NB4 (cell line): ENCODE data around the gene TENM4.

Experiments used
- MYC ChIP-seq: IDR thresholded peaks from 2 replicates; pipeline ENCODE4 v1.6.1; 2011; ENCODE audit warnings: low read depth, low read length
- POLR2A ChIP-seq: IDR thresholded peaks from 2 replicates; pipeline ENCODE4 v1.6.1; 2011; ENCODE audit warnings: mild to moderate bottlenecking; ENCODE audit not compliant: insufficient read length; ENCODE audit errors: extremely low read depth
- TF ChIP-seq, protein P1 (sequence below): IDR thresholded peaks from one replicate; pipeline ENCODE4 v1.5.1; 2012; ENCODE audit warnings: low read depth, low read length
- TF ChIP-seq, protein P2 (sequence below): IDR thresholded peaks from 2 replicates; pipeline ENCODE4 v1.6.1; 2011; ENCODE audit warnings: low read depth, low read length

DNA sequence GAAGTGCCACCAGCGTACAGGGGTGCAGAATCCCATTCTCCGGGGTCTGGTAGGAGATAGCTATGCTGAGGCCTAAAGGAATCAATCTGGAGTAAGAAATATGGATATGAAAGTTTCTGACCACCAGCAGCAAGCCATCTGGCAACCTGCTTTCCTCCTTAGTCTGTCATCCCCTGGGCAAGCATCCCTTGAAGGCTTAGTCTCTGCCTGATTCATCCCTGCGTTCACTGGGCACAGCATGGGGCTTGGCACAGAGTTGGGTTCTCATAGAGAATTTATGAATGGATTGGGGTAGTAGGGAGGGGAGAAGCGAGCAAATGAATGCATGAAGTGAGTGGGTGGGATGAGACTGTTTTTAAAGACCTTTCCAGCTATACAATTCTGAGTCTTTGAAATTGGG lies 780.4 kb downstream of the TENM4 start:
- TF ChIP-seq, protein P1, sequence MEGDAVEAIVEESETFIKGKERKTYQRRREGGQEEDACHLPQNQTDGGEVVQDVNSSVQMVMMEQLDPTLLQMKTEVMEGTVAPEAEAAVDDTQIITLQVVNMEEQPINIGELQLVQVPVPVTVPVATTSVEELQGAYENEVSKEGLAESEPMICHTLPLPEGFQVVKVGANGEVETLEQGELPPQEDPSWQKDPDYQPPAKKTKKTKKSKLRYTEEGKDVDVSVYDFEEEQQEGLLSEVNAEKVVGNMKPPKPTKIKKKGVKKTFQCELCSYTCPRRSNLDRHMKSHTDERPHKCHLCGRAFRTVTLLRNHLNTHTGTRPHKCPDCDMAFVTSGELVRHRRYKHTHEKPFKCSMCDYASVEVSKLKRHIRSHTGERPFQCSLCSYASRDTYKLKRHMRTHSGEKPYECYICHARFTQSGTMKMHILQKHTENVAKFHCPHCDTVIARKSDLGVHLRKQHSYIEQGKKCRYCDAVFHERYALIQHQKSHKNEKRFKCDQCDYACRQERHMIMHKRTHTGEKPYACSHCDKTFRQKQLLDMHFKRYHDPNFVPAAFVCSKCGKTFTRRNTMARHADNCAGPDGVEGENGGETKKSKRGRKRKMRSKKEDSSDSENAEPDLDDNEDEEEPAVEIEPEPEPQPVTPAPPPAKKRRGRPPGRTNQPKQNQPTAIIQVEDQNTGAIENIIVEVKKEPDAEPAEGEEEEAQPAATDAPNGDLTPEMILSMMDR, result no peak
- TF ChIP-seq POLR2A (no peak), MYC (no peak)
- TF ChIP-seq, protein P2, sequence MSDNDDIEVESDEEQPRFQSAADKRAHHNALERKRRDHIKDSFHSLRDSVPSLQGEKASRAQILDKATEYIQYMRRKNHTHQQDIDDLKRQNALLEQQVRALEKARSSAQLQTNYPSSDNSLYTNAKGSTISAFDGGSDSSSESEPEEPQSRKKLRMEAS, result no peak
